HepG2 (cell line): ENCODE measurements around the gene UBE2I. TPM values are rescaled to one million over a fixed set of nuclear protein-coding genes. Genes with fewer than 3 reads are reported as not detected.

Source experiments
- ATAC-seq: fragments of 200-7000 bp; cut with Tn5 transposase; 3 replicates; pipeline ENCODE4 v1.9.1; 2020; ENCODE audit warnings: mild to moderate bottlenecking, moderate library complexity
- BruUV-seq: library from RNA; stranded (reverse); fragments of 400-500 nt; replicated peaks from 2 replicates; lab custom pipeline; 2021; lab: Mats Ljungman, UMichigan
- CTCF ChIA-PET: fragments of 300-600 bp; formaldehyde crosslinking; extraction: SDS; loops from one replicate; lab custom pipeline; 2021; ENCODE audit warnings: low total read pairs, inconsistent platforms, low intra/inter-chr PET ratio; lab: Yijun Ruan, JAX
- POLR2A ChIA-PET: fragments of 350-600 bp; sonication (Branson Sonifier 250); formaldehyde crosslinking; loops from one replicate; lab custom pipeline; 2020; ENCODE audit warnings: antibody characterized with exemption, inconsistent platforms; lab: Yijun Ruan, JAX
- DNase-seq: peaks from one replicate; pipeline ENCODE4 v3.0.0-alpha.2; 2015; ENCODE audit warnings: low spot score
- FAIRE-seq: peaks from 3 replicates; lab custom pipeline; 2011; peaks lifted over from hg19 to GRCh38; lab: Jason Lieb, UNC
- H2AFZ ChIP-seq: one replicate; pipeline ENCODE4 v1.6.1; 2011; ENCODE audit warnings: low read length, inconsistent platforms
- H3K27ac ChIP-seq: fragments of 300-600 bp; 3 replicates; pipeline ENCODE4 v1.8.0; 2011; ENCODE audit warnings: mixed run types, mild to moderate bottlenecking, mixed read lengths, low read length, inconsistent platforms; ENCODE audit not compliant: insufficient read depth; ENCODE audit errors: extremely low read length
- H3K27me3 ChIP-seq, 2 experiments: fragments of 200-600 bp in 1 of 2; 2 replicates in 1 of 2; 3 replicates in 1 of 2; pipeline versions ENCODE4 v1.6.0 to v1.8.0; 2011; ENCODE audit warnings: low read length in 2 of 2, mild to moderate bottlenecking in 2 of 2, moderate library complexity in 2 of 2, inconsistent platforms in 1 of 2; ENCODE audit not compliant: insufficient read depth in 2 of 2, control insufficient read depth in 1 of 2
- H3K36me3 ChIP-seq, 2 experiments: fragments of 200-600 bp in 1 of 2; replicated peaks in 1 of 2; 2 replicates in 1 of 2; 3 replicates in 1 of 2; pipeline versions ENCODE4 v1.5.1 to v1.8.0; 2011; ENCODE audit warnings: low read length in 2 of 2, inconsistent platforms in 1 of 2; ENCODE audit not compliant: insufficient read depth in 2 of 2, control insufficient read depth in 1 of 2
- H3K4me1 ChIP-seq: 2 replicates; pipeline ENCODE4 v1.5.1; 2012; ENCODE audit warnings: low read length, inconsistent platforms; ENCODE audit not compliant: insufficient read depth
- H3K4me2 ChIP-seq: 2 replicates; pipeline ENCODE4 v1.6.0; 2011; ENCODE audit warnings: low read depth, low read length, inconsistent platforms
- H3K4me3 ChIP-seq, 3 experiments: fragments of 200-600 bp in 1 of 3; sonication (generic), shearing (Covaris generic) in 1 of 3; replicated peaks in 1 of 3; 2 replicates each; pipeline ENCODE4 v1.5.1; 2011 to 2016; ENCODE audit warnings: low read length in 3 of 3, inconsistent platforms in 2 of 3, low read depth in 2 of 3, mild to moderate bottlenecking in 2 of 3, control low read depth in 1 of 3, mixed read lengths in 1 of 3; ENCODE audit not compliant: insufficient read depth in 1 of 3
- H3K79me2 ChIP-seq: one replicate; pipeline ENCODE4 v1.6.1; 2011; ENCODE audit warnings: low read length, inconsistent platforms; ENCODE audit not compliant: insufficient read depth
- H3K9ac ChIP-seq: 2 replicates; pipeline ENCODE4 v1.6.0; 2011; ENCODE audit warnings: mild to moderate bottlenecking, low read depth, low read length, inconsistent platforms; ENCODE audit not compliant: insufficient read depth
- H3K9me3 ChIP-seq: 2 replicates; pipeline ENCODE4 v1.5.1; 2012; ENCODE audit warnings: mild to moderate bottlenecking, low read length
- H4K20me1 ChIP-seq: 2 replicates; pipeline ENCODE4 v1.6.0; 2011; ENCODE audit warnings: inconsistent platforms, mild to moderate bottlenecking, low read length, moderate library complexity; ENCODE audit not compliant: insufficient read depth
- BRCA1 ChIP-seq: sonication (generic); formaldehyde crosslinking; IDR thresholded peaks from 2 replicates; pipeline ENCODE4 v1.4.0; 2020; ENCODE audit warnings: missing genetic modification reagents
- EZH2 ChIP-seq: conservative IDR thresholded peaks from 2 replicates; pipeline ENCODE4 v1.6.1; 2012; ENCODE audit warnings: mild to moderate bottlenecking, low read depth, low read length, moderate library complexity
- GLI4 ChIP-seq: sonication (generic); formaldehyde crosslinking; IDR thresholded peaks from 2 replicates; pipeline ENCODE4 v1.5.1; 2020; ENCODE audit warnings: missing genetic modification reagents, mild to moderate bottlenecking, moderate library complexity, borderline replicate concordance
- ZNF180 ChIP-seq: sonication (generic); formaldehyde crosslinking; IDR thresholded peaks from 2 replicates; pipeline ENCODE4 v1.4.0; 2020; ENCODE audit warnings: low read depth, missing genetic modification reagents, borderline replicate concordance
- ZNF263 ChIP-seq: sonication (generic); formaldehyde crosslinking; IDR thresholded peaks from 2 replicates; pipeline ENCODE4 v1.4.0; 2020; ENCODE audit warnings: missing genetic modification reagents
- ZNF567 ChIP-seq: sonication (generic); formaldehyde crosslinking; IDR thresholded peaks from 2 replicates; pipeline ENCODE4 v1.8.1; 2023; ENCODE audit warnings: mild to moderate bottlenecking, missing genetic modification reagents, borderline replicate concordance
- ZSCAN31 ChIP-seq: sonication (generic); formaldehyde crosslinking; IDR thresholded peaks from 2 replicates; pipeline ENCODE4 v1.5.0; 2020; ENCODE audit warnings: low read depth, mild to moderate bottlenecking, missing genetic modification reagents
- WGBS: methylation state at CpG from one replicate; pipeline ENCODE4 v1.1.6; 2017; ENCODE audit warnings: low lambda C conversion rate; 5-methylcytosine and 5-hydroxymethylcytosine counted together
- in situ Hi-C: cut with HindIII; loops from 2 replicates; pipeline ENCODE4 v1.10.0; 2017; ENCODE audit warnings: low pct_unique_long_range_greater_than_20kb; ENCODE audit not compliant: extremely low pct_ligation_motif_present
- intact Hi-C: fragments of 100-400 bp; cut with micrococcal nuclease; formaldehyde crosslinking; loops from one replicate; pipeline ENCODE4 v1.10.0; 2022; ENCODE audit not compliant: unreplicated experiment
- polyA plus RNA-seq, 8 experiments: library from polyadenylated mRNA; depleted of rRNA in 3 of 8; stranded (reverse) in 7 of 8; unstranded in 1 of 8; fragments of >200 nt; fragmentation: Illumina TruSeq in 4 of 8; extraction: Trizol in 4 of 8; gene quantifications; 2 replicates each; pipeline versions ENCODE4 v1.2.1 to v1.2.3, GENCODE V29; 2011 to 2016; ENCODE audit warnings: low read depth in 4 of 8, missing spikeins in 1 of 8, mixed read lengths in 1 of 8; ENCODE audit not compliant: insufficient read depth in 1 of 8
- total RNA-seq, 5 experiments: library from RNA; depleted of rRNA; stranded (reverse); fragments of >200 nt; fragmentation: Illumina TruSeq; extraction: Trizol; gene quantifications; 2 replicates each; pipeline ENCODE4 v1.2.3, GENCODE V29; 2016; ENCODE audit warnings: low read depth in 1 of 5

Gene UBE2I
- total and polyA plus RNA-seq, 2 of the 13 experiments (the other 11 are each of a cell fraction or from before 2014, with no cell fraction given) = 75.8 to 98.9 TPM

DNA sequence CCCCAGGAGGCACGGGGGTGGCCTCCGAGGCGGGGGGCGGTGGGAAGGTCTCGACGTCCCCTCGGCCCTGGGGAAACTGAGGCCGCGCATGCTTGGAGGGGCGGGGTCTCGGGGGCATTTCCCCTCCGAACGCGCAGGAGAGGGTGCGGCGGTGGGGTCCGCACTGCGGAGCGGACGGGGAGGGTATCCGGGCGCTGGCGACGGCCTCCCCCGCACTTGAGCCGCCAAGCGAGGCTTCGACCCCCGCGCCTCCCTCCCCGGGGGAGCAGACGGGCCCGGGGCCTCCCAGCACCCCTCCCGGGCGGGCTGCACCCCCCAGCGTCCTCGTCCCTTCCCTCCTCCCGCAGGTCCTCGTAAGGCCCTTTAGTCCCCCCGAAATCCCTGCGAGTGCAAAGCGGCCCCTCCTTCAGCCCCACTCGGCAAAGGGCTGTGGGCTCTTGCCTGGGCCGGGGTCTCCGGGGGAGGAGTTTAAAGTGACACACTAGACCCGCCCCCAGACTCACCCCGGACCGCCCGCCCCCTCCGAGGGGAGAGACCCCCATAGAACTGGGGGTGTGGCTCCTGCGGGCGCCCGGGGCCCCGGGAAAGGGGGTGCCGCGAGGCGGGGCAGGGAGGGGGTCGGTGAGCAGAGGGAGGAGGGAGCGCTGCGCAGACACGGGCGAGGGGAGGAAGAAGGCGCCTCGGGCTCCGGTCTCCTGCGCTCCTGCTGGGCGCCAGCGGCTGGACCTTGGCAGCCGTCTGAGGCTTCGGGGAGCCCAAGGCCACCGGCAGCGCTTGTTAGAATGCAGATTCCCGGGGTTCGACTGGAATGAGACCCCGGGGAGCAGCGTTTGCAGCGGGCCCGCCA lies 24.6 kb downstream of the UBE2I start (continued):
- no peak for TF ChIP-seq ZNF180 (CRISPR knock-in tag)
- no peak for TF ChIP-seq BRCA1 (CRISPR knock-in tag)
- 0 out of 2 replicates have a peak, but pooled peaks have one; percentile 10 for TF ChIP-seq ZNF263 (CRISPR knock-in tag)
- no peak for TF ChIP-seq ZNF567 (CRISPR knock-in tag)
- TF ChIP-seq, all 625 proteins: peak for 3

DNA sequence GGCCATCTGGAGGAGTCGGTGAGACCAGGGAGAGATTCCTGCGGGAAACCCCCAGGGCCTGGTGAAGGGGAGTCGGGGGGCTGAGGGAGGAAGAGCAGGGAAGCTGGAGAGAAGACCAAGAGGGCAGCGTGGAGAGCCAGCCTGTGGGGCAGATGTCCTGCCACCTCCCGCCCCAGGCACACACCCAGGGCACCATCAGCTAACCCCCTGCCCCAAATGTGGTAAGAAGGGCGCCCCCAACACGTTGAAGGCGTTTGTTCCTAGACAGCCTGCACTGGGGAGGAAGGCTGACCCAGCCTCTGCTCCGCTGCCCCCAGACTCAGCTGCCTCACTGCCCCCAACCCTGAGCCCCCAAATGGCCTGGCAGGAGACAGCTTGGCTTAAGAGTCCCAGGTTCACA lies 25.3 kb downstream of the UBE2I start:
- no TSS peak for BruUV-seq
- intact Hi-C loops = no loop called here
- peaks cover 18 to 57% of the 10 kb centered on the region in 2 experiments for H3K27me3 ChIP-seq

More for the DNA sequence above, 25.3 kb downstream of the UBE2I start:
- CTCF ChIA-PET = no interaction called here
- FAIRE-seq (no peak), DNase-seq (no peak), ATAC-seq (no peak)
- Histone ChIP-seq H3K27ac (no peak overlapping the region), H4K20me1 (0 out of 2 replicates have a peak, but pooled peaks cover 3% of the 10 kb centered on the region), H3K9ac (no peak overlapping the region), H3K9me3 (no peaks in the 10 kb centered on the region), H3K36me3 (no peaks in the 10 kb centered on the region), H3K4me3 (peak overlapping the region in 1 of 3 experiments; percentile 79; a peak in 2 of 6 replicates), H3K4me1 (peaks cover 31% of the 10 kb centered on the region), H3K4me2 (peak overlapping the region; percentile 99; the same call in 1 of the 2 replicates), H2AFZ (no peak overlapping the region), H3K79me2 (no peaks in the 10 kb centered on the region)
- POLR2A ChIA-PET = no interaction called here
- TF ChIP-seq EZH2 (0 out of 2 replicates have a peak, but pooled peaks have one; percentile 13), ZSCAN31 (no peak), GLI4 (no peak)
- 55% methylated on average over 2 of the region's 9 CpGs for WGBS
- in situ Hi-C loops = no loop called here
